GM12878 (cell line): Measurements from ENCODE around the gene ITGA7. TPM values are rescaled to one million over a fixed set of nuclear protein-coding genes. Genes with fewer than 3 reads are reported as not detected.

Experiments used
- ATAC-seq: fragments of 200-7000 bp; cut with Tn5 transposase; 3 replicates; pipeline ENCODE4 v1.9.1; 2020; ENCODE audit warnings: mild to moderate bottlenecking, moderate library complexity
- BruUV-seq: library from RNA; stranded (reverse); fragments of 400-500 nt; replicated peaks from 2 replicates; lab custom pipeline; 2021; lab: Mats Ljungman, UMichigan
- CTCF ChIA-PET: fragments of 300-600 bp; sonication (Branson Sonifier 250); formaldehyde crosslinking; extraction: SDS; loops from one replicate; lab custom pipeline; 2021; ENCODE audit warnings: inconsistent platforms; lab: Yijun Ruan, JAX
- POLR2A ChIA-PET: fragments of 350-600 bp; formaldehyde crosslinking; extraction: SDS; loops from one replicate; lab custom pipeline; 2021; ENCODE audit warnings: inconsistent platforms; lab: Charles Lee
- RAD21 ChIA-PET: fragments of 300-600 bp; sonication (Branson Sonifier 250); formaldehyde crosslinking; loops from one replicate; lab custom pipeline; 2023; ENCODE audit warnings: antibody characterized with exemption; ENCODE audit not compliant: unreplicated experiment; lab: Charles Lee
- SMC1A ChIA-PET: fragments of 300-600 bp; sonication (Branson Sonifier 250); formaldehyde crosslinking; loops from one replicate; lab custom pipeline; 2023; ENCODE audit not compliant: unreplicated experiment, uncharacterized antibody; lab: Charles Lee
- DNase-seq: peaks from one replicate; pipeline ENCODE4 v3.0.0-alpha.2; 2011; ENCODE audit warnings: low read depth, low spot score
- FAIRE-seq: peaks from 3 replicates; lab custom pipeline; 2011; peaks lifted over from hg19 to GRCh38; lab: Jason Lieb, UNC
- H2AFZ ChIP-seq: 2 replicates; pipeline ENCODE4 v1.6.0; 2011; ENCODE audit warnings: low read depth, low read length, control low read depth; ENCODE audit not compliant: control insufficient read depth
- H3K27ac ChIP-seq: 2 replicates; pipeline ENCODE4 v1.5.1; 2011; ENCODE audit warnings: control low read depth; ENCODE audit not compliant: control insufficient read depth, insufficient read depth
- H3K27me3 ChIP-seq, 2 experiments: replicated peaks in 1 of 2; 2 replicates each; pipeline versions ENCODE4 v1.6.0 to v1.6.1; 2011; ENCODE audit warnings: low read length in 1 of 2; ENCODE audit not compliant: control insufficient read depth in 2 of 2, insufficient read depth in 2 of 2
- H3K36me3 ChIP-seq, 2 experiments: 2 replicates each; pipeline ENCODE4 v1.5.1; 2011; ENCODE audit warnings: low read length in 1 of 2; ENCODE audit not compliant: control insufficient read depth in 2 of 2, insufficient read depth in 2 of 2
- H3K4me1 ChIP-seq: 2 replicates; pipeline ENCODE4 v1.6.1; 2011; ENCODE audit warnings: mild to moderate bottlenecking, low read length, moderate library complexity, mixed read lengths; ENCODE audit not compliant: control insufficient read depth, insufficient read depth
- H3K4me2 ChIP-seq: 2 replicates; pipeline ENCODE4 v1.6.0; 2011; ENCODE audit warnings: control low read depth; ENCODE audit not compliant: control insufficient read depth, insufficient read depth
- H3K4me3 ChIP-seq: fragments of 200-600 bp; sonication (generic); 2 replicates; pipeline ENCODE4 v1.5.1; 2016
- H3K79me2 ChIP-seq: 2 replicates; pipeline ENCODE4 v1.6.0; 2011; ENCODE audit warnings: low read length; ENCODE audit not compliant: control insufficient read depth, insufficient read depth
- H3K9ac ChIP-seq: 2 replicates; pipeline ENCODE4 v1.8.0; 2011; ENCODE audit warnings: low read length, control low read depth, mixed read lengths; ENCODE audit not compliant: control insufficient read depth, insufficient read depth
- H3K9me3 ChIP-seq: replicated peaks from 3 replicates; pipeline ENCODE4 v1.5.1; 2011; ENCODE audit warnings: mild to moderate bottlenecking, low read length; ENCODE audit not compliant: control insufficient read depth, insufficient read depth
- H4K20me1 ChIP-seq: 2 replicates; pipeline ENCODE4 v1.6.0; 2011; ENCODE audit not compliant: control insufficient read depth, insufficient read depth
- BCLAF1 ChIP-seq: fragments of 450-650 bp; IDR thresholded peaks from 2 replicates; pipeline ENCODE4 v1.6.1; 2017; ENCODE audit warnings: antibody characterized with exemption, mild to moderate bottlenecking, moderate library complexity
- CTCF ChIP-seq, 3 experiments: IDR thresholded peaks in 2 of 3; conservative IDR thresholded peaks in 1 of 3; 2 replicates each; pipeline ENCODE4 v1.5.1; 2011; ENCODE audit warnings: low read depth in 3 of 3, low read length in 3 of 3, mild to moderate bottlenecking in 3 of 3, control low read depth in 2 of 3, moderate library complexity in 2 of 3, inconsistent platforms in 1 of 3, mixed read lengths in 1 of 3; ENCODE audit not compliant: control insufficient read depth in 2 of 3, insufficient read depth in 1 of 3; ENCODE audit errors: extremely low read depth in 1 of 3
- ETV6 ChIP-seq, 2 experiments: fragments of 450-650 bp in 1 of 2; IDR thresholded peaks in 1 of 2; conservative IDR thresholded peaks in 1 of 2; 2 replicates each; pipeline ENCODE4 v1.6.1; 2014; ENCODE audit warnings: antibody characterized with exemption in 1 of 2, borderline replicate concordance in 1 of 2, low read depth in 1 of 2, mild to moderate bottlenecking in 1 of 2, moderate library complexity in 1 of 2
- IKZF2 ChIP-seq, 2 experiments: fragments of 450-650 bp; IDR thresholded peaks; 2 replicates each; pipeline ENCODE4 v1.6.1; 2017; ENCODE audit warnings: mild to moderate bottlenecking in 2 of 2, moderate library complexity in 2 of 2
- RUNX3 ChIP-seq: IDR thresholded peaks from 2 replicates; pipeline ENCODE4 v1.6.1; 2012; ENCODE audit warnings: low read length, inconsistent platforms
- SPI1 ChIP-seq: IDR thresholded peaks from 2 replicates; pipeline ENCODE4 v1.6.1; 2011; ENCODE audit warnings: low read depth, mild to moderate bottlenecking, low read length, moderate library complexity, borderline replicate concordance; ENCODE audit not compliant: insufficient read depth
- WGBS: methylation state at CpG from one replicate; pipeline ENCODE4 v1.1.6; 2016; ENCODE audit warnings: low lambda C conversion rate; ENCODE audit not compliant: insufficient replicate concordance, insufficient coverage; ENCODE audit errors: missing lambda C conversion rate; 5-methylcytosine and 5-hydroxymethylcytosine counted together
- in situ Hi-C: fragments of 300-500 bp; cut with MboI; formaldehyde crosslinking; loops from 9 replicates; pipeline ENCODE4 v1.14.3; 2018; ENCODE audit warnings: mixed read lengths
- intact Hi-C: fragments of 100-400 bp; cut with micrococcal nuclease; formaldehyde crosslinking; loops from one replicate; pipeline ENCODE4 v1.14.2; 2022; ENCODE audit not compliant: unreplicated experiment
- polyA plus RNA-seq, 11 experiments: library from polyadenylated mRNA; depleted of rRNA in 4 of 11; unstranded in 6 of 11; stranded (reverse) in 5 of 11; fragments of >200 nt; fragmentation: Nextera tagmentation in 4 of 11; fragmentation: Illumina TruSeq in 1 of 11; extraction: Ambion mirVana in 4 of 11; extraction: Trizol in 1 of 11; gene quantifications; 1 replicate in 1 of 11; 2 replicates in 10 of 11; pipeline versions ENCODE4 v1.2.1 to v1.2.3, GENCODE V29; 2011 to 2016; ENCODE audit warnings: inconsistent platforms in 2 of 11, missing spikeins in 2 of 11, low read depth in 1 of 11
- total RNA-seq, 4 experiments: library from RNA; depleted of rRNA in 3 of 4; stranded (reverse); fragments of >200 nt in 3 of 4; fragmentation: Illumina TruSeq in 1 of 4; extraction: Trizol in 1 of 4; gene quantifications; 2 replicates each; pipeline versions ENCODE4 v1.2.1 to v1.2.3, GENCODE V29; 2013 to 2021

Gene ITGA7
- total and polyA plus RNA-seq, 10 of the 15 experiments (the other 5 are each of a cell fraction or from before 2014, with no cell fraction given) = 0.18 to 5.1 (median 1.5) TPM

DNA sequence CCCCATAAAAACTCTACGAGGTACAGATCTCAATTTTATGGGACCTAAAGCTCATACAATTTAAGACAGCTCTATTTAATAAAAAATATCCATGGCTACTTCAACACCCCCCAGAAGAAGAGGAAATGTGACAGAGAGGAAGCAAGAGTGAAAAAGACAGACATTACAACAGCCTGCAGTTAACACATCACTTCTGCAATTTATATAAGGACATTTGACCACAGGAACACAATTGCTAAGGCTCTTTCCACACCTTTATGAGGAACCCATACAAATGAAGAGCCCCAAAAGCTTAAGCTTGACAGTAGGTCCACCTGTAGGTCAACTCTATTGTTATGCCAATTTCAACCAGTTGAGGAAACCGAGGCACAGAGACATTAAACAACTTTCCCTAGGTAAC is 65.4 kb downstream of the ITGA7 start:
- no peaks in the 10 kb centered on the region; a peak in 1 of 4 replicates for H3K27me3 ChIP-seq
- H3K9me3 ChIP-seq = no peaks in the 10 kb centered on the region; the same call in 2 of the 3 replicates
- H3K4me1 ChIP-seq = peaks cover 20% of the 10 kb centered on the region
- no peak for FAIRE-seq
- H3K9ac ChIP-seq = no peak overlapping the region
- ChIA-PET RAD21 (no interaction called here), CTCF (interaction anchor here (0.6 to 1.9 kb wide), 4 partner anchors 14 to 95 kb away, joined by 3 to 11 read pairs (median 4); no protein-coding TSS in a partner anchor), POLR2A (no interaction called here), SMC1A (interaction anchor here (0.5 to 1.0 kb wide), 4 partner anchors 14 to 1109 kb away, joined by 3 to 5 read pairs (median 3); no protein-coding TSS in a partner anchor)
- TF ChIP-seq ETV6 (conservative IDR thresholded peaks at IDR 0.05 in 1 of 2, IDR thresholded peaks at IDR 0.05 in 1 of 2; ENCODE audit: borderline replicate concordance in 1 of 2, low read depth in 1 of 2) (no peak), RUNX3 (peak; percentile 15; the same call in 1 of the 2 replicates), CTCF (IDR thresholded peaks at IDR 0.05 in 2 of 3, conservative IDR thresholded peaks at IDR 0.05 in 1 of 3; ENCODE audit: control insufficient read depth in 2 of 3, extremely low read depth in 1 of 3, insufficient read depth in 1 of 3, low read depth in 3 of 3, low read length in 3 of 3) (no peak), SPI1 (peak; percentile 73), BCLAF1 (no peak), IKZF2 (IDR thresholded peaks at IDR 0.05) (peak in 1 of 2 experiments; percentile 29; a peak in 1 of 4 replicates)
- no peak for DNase-seq
- intact Hi-C loops = no loop called here
- H3K4me2 ChIP-seq = peak overlapping the region; percentile 40
- no peaks in the 10 kb centered on the region for H4K20me1 ChIP-seq
- 18% methylated on average over 2 of the region's 2 CpGs for WGBS
- H2AFZ ChIP-seq = no peak overlapping the region
- H3K36me3 ChIP-seq = no peaks in the 10 kb centered on the region
- no peak for ATAC-seq
- H3K27ac ChIP-seq = no peak overlapping the region
- BruUV-seq = no TSS peak
- no peaks in the 10 kb centered on the region for H3K79me2 ChIP-seq
- in situ Hi-C loops = no loop called here
- H3K4me3 ChIP-seq = no peak overlapping the region
